ENCODE results near the gene ROBO2. TPM values are rescaled to one million over a fixed set of nuclear protein-coding genes. Genes with fewer than 3 reads are reported as not detected.

The ROBO2 gene
- total and polyA plus RNA-seq, 2 experiments from 2014 or later: 1.5 to 7.8 TPM

DNA sequence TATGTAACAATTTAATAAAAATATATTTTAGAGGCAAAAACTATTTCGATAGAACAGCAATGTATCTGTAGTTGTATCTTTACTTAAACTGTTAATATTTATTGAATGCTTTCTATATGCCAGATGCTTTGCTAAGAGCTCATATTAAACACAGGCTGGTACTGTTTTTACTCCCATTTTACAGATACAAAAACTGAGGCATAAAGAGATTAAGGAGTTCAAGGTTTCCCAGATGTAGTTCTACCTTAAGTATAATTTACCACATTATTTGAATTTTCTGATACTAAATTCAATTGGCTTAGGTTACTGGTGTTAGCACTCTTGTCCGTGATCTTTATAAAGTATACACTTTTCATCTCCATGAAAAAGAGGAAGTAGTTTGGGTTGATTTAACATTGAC lies 149.8 kb downstream of the ROBO2 start:
- H3K36me3 Mint-ChIP-seq (ENCODE audit: low read depth): no peaks in the 10 kb centered on the region
- no peak overlapping the region for H3K4me2 ChIP-seq
- no peaks in the 10 kb centered on the region for H3K27me3 ChIP-seq (ENCODE audit: insufficient read depth)
- no peak overlapping the region for H3K4me3 Mint-ChIP-seq
- no peaks in the 10 kb centered on the region for H3K79me2 ChIP-seq (replicated peaks; ENCODE audit: insufficient read depth)
- ATAC-seq: no peak
- DNase-seq (ENCODE audit: low spot score): no peak
- H3K27ac ChIP-seq (ENCODE audit: low read depth): no peak overlapping the region
- H3K36me3 ChIP-seq (ENCODE audit: insufficient read depth): no peaks in the 10 kb centered on the region
- TF ChIP-seq, protein P1, sequence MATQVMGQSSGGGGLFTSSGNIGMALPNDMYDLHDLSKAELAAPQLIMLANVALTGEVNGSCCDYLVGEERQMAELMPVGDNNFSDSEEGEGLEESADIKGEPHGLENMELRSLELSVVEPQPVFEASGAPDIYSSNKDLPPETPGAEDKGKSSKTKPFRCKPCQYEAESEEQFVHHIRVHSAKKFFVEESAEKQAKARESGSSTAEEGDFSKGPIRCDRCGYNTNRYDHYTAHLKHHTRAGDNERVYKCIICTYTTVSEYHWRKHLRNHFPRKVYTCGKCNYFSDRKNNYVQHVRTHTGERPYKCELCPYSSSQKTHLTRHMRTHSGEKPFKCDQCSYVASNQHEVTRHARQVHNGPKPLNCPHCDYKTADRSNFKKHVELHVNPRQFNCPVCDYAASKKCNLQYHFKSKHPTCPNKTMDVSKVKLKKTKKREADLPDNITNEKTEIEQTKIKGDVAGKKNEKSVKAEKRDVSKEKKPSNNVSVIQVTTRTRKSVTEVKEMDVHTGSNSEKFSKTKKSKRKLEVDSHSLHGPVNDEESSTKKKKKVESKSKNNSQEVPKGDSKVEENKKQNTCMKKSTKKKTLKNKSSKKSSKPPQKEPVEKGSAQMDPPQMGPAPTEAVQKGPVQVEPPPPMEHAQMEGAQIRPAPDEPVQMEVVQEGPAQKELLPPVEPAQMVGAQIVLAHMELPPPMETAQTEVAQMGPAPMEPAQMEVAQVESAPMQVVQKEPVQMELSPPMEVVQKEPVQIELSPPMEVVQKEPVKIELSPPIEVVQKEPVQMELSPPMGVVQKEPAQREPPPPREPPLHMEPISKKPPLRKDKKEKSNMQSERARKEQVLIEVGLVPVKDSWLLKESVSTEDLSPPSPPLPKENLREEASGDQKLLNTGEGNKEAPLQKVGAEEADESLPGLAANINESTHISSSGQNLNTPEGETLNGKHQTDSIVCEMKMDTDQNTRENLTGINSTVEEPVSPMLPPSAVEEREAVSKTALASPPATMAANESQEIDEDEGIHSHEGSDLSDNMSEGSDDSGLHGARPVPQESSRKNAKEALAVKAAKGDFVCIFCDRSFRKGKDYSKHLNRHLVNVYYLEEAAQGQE (IDR thresholded peaks at IDR 0.05; ENCODE audit: unreplicated experiment): no peak
- TF ChIP-seq ZNF114 (CRISPR knock-in tag; IDR thresholded peaks at IDR 0.05): no peak
- TF ChIP-seq, protein P2, sequence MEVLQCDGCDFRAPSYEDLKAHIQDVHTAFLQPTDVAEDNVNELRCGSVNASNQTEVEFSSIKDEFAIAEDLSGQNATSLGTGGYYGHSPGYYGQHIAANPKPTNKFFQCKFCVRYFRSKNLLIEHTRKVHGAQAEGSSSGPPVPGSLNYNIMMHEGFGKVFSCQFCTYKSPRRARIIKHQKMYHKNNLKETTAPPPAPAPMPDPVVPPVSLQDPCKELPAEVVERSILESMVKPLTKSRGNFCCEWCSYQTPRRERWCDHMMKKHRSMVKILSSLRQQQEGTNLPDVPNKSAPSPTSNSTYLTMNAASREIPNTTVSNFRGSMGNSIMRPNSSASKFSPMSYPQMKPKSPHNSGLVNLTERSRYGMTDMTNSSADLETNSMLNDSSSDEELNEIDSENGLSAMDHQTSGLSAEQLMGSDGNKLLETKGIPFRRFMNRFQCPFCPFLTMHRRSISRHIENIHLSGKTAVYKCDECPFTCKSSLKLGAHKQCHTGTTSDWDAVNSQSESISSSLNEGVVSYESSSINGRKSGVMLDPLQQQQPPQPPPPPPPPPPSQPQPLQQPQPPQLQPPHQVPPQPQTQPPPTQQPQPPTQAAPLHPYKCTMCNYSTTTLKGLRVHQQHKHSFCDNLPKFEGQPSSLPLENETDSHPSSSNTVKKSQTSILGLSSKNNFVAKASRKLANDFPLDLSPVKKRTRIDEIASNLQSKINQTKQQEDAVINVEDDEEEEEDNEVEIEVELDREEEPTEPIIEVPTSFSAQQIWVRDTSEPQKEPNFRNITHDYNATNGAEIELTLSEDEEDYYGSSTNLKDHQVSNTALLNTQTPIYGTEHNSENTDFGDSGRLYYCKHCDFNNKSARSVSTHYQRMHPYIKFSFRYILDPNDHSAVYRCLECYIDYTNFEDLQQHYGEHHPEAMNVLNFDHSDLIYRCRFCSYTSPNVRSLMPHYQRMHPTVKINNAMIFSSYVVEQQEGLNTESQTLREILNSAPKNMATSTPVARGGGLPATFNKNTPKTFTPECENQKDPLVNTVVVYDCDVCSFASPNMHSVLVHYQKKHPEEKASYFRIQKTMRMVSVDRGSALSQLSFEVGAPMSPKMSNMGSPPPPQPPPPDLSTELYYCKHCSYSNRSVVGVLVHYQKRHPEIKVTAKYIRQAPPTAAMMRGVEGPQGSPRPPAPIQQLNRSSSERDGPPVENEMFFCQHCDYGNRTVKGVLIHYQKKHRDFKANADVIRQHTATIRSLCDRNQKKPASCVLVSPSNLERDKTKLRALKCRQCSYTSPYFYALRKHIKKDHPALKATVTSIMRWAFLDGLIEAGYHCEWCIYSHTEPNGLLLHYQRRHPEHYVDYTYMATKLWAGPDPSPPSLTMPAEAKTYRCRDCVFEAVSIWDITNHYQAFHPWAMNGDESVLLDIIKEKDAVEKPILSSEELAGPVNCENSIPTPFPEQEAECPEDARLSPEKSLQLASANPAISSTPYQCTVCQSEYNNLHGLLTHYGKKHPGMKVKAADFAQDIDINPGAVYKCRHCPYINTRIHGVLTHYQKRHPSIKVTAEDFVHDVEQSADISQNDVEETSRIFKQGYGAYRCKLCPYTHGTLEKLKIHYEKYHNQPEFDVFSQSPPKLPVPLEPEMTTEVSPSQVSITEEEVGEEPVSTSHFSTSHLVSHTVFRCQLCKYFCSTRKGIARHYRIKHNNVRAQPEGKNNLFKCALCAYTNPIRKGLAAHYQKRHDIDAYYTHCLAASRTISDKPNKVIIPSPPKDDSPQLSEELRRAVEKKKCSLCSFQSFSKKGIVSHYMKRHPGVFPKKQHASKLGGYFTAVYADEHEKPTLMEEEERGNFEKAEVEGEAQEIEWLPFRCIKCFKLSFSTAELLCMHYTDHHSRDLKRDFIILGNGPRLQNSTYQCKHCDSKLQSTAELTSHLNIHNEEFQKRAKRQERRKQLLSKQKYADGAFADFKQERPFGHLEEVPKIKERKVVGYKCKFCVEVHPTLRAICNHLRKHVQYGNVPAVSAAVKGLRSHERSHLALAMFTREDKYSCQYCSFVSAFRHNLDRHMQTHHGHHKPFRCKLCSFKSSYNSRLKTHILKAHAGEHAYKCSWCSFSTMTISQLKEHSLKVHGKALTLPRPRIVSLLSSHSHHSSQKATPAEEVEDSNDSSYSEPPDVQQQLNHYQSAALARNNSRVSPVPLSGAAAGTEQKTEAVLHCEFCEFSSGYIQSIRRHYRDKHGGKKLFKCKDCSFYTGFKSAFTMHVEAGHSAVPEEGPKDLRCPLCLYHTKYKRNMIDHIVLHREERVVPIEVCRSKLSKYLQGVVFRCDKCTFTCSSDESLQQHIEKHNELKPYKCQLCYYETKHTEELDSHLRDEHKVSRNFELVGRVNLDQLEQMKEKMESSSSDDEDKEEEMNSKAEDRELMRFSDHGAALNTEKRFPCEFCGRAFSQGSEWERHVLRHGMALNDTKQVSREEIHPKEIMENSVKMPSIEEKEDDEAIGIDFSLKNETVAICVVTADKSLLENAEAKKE (CRISPR knock-in tag; IDR thresholded peaks at IDR 0.05): no peak
- no peak for TF ChIP-seq CREB1 (CRISPR knock-in tag; IDR thresholded peaks at IDR 0.05; ENCODE audit: low read depth)
- no peak for TF ChIP-seq EZH2phosphoT487 (IDR thresholded peaks at IDR 0.05; ENCODE audit: unreplicated experiment)
- no peak for TF ChIP-seq POLR2AphosphoS5 (IDR thresholded peaks at IDR 0.05; ENCODE audit: low read depth)
- no peak for TF ChIP-seq JUNB (IDR thresholded peaks at IDR 0.05; ENCODE audit: unreplicated experiment)
- TF ChIP-seq, protein P3, sequence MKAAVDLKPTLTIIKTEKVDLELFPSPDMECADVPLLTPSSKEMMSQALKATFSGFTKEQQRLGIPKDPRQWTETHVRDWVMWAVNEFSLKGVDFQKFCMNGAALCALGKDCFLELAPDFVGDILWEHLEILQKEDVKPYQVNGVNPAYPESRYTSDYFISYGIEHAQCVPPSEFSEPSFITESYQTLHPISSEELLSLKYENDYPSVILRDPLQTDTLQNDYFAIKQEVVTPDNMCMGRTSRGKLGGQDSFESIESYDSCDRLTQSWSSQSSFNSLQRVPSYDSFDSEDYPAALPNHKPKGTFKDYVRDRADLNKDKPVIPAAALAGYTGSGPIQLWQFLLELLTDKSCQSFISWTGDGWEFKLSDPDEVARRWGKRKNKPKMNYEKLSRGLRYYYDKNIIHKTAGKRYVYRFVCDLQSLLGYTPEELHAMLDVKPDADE (IDR thresholded peaks at IDR 0.05): no peak
- no peak for TF ChIP-seq NANOG (IDR thresholded peaks at IDR 0.05; ENCODE audit: borderline replicate concordance)
- TF ChIP-seq, protein P4, sequence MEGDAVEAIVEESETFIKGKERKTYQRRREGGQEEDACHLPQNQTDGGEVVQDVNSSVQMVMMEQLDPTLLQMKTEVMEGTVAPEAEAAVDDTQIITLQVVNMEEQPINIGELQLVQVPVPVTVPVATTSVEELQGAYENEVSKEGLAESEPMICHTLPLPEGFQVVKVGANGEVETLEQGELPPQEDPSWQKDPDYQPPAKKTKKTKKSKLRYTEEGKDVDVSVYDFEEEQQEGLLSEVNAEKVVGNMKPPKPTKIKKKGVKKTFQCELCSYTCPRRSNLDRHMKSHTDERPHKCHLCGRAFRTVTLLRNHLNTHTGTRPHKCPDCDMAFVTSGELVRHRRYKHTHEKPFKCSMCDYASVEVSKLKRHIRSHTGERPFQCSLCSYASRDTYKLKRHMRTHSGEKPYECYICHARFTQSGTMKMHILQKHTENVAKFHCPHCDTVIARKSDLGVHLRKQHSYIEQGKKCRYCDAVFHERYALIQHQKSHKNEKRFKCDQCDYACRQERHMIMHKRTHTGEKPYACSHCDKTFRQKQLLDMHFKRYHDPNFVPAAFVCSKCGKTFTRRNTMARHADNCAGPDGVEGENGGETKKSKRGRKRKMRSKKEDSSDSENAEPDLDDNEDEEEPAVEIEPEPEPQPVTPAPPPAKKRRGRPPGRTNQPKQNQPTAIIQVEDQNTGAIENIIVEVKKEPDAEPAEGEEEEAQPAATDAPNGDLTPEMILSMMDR (conservative IDR thresholded peaks at IDR 0.05; ENCODE audit: low read depth in 2 of 2): no peak
- H3K27me3 Mint-ChIP-seq (ENCODE audit: insufficient read depth, low read depth, poor library complexity): no peaks in the 10 kb centered on the region
- no peaks in the 10 kb centered on the region for H3K9me2 ChIP-seq (ENCODE audit: insufficient read depth)
- no peaks in the 10 kb centered on the region for H4K20me1 ChIP-seq (replicated peaks; ENCODE audit: insufficient read depth)
- no peaks in the 10 kb centered on the region for H3F3A ChIP-seq (replicated peaks; ENCODE audit: low read depth)
- no peak overlapping the region for H3K27ac Mint-ChIP-seq
- H2AFZ ChIP-seq: no peak overlapping the region
- no peaks in the 10 kb centered on the region for H3K9me3 Mint-ChIP-seq
- H3K4me1 Mint-ChIP-seq: peaks cover 10% of the 10 kb centered on the region
- no peak overlapping the region for H3K4me3 ChIP-seq
- H3K4me1 ChIP-seq (ENCODE audit: insufficient read depth): no peaks in the 10 kb centered on the region
